Heart left ventricle (tissue), 13 donors: ENCODE data around the gene SYNE2.
A peak's percentile ranks its signal among the peaks of the same experiment; 100 is the strongest.

Source experiments
- POLR2A ChIP-seq, 2 donors: fragments of 450-650 bp; IDR thresholded peaks; one replicate each; pipeline ENCODE4 v1.6.1; 2017; ENCODE audit warnings: antibody characterized with exemption in 2 of 2, mild to moderate bottlenecking in 2 of 2, moderate library complexity in 2 of 2
- TF ChIP-seq, protein P1 (sequence below), 12 donors: fragments of 200-600 bp; sonication (generic) in 4 of 12; IDR thresholded peaks; one replicate each; pipeline versions ENCODE4 v1.5.0 to v1.8.0; 2018 to 2022; ENCODE audit warnings: antibody characterized with exemption in 12 of 12, mild to moderate bottlenecking in 5 of 12
- donor health status: ischemic (EF 13 %, LVEDD 7.1; RV severe dilation, severe dysfunction).
- donor health status: DM: no; HTN: yes; CAD: no.
- donor health status: DM: no; HTN: no; CAD: no.
- donor health status: ischemic (EF 25% LVEDD 6.9; RV normal size, moderate dysfunction).
- donor health status: ischemic (EF 25% LVEDD 5.7; RV mildly dilated, moderate dysfunction).
- donor health status: ischemic (EF 35%, LVEDD 5.7; RV mildly dilated, moderate dysfunction).
- donor health status: nonischemic (EF 11% LVEDD 7.7; RV severe dilation, severe dysfunction).
- donor health status: DM: yes; HTN: yes; CAD: no.
- donor health status: PGD.
- donor health status: ischemic (EF 29% LVEDD 5.4; RV normal size, mild dysfunction).
- donor health status: nonischemic (EF 23%, LVEDD 6.1; RV moderate dilation, normal function).

DNA sequence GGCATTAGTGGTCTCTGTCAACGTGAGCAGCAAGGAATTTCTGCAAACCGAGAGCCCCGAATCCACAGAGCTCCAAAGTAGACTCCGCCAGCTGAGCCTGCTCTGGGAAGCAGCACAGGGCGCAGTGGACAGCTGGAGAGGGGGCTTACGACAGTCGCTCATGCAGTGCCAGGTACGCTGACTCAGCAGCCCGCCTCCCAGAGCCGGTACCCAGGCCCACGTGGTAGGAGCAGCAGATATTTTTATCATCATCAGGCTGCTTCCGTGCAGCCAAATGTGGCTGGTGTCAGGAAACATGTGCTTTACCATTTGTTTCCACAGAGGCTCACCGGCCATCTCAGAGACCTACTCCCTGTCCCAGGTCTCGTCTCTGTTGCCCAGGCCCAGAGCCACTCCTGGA, 367.7 kb downstream of the SYNE2 start:
- TF ChIP-seq, protein P1, sequence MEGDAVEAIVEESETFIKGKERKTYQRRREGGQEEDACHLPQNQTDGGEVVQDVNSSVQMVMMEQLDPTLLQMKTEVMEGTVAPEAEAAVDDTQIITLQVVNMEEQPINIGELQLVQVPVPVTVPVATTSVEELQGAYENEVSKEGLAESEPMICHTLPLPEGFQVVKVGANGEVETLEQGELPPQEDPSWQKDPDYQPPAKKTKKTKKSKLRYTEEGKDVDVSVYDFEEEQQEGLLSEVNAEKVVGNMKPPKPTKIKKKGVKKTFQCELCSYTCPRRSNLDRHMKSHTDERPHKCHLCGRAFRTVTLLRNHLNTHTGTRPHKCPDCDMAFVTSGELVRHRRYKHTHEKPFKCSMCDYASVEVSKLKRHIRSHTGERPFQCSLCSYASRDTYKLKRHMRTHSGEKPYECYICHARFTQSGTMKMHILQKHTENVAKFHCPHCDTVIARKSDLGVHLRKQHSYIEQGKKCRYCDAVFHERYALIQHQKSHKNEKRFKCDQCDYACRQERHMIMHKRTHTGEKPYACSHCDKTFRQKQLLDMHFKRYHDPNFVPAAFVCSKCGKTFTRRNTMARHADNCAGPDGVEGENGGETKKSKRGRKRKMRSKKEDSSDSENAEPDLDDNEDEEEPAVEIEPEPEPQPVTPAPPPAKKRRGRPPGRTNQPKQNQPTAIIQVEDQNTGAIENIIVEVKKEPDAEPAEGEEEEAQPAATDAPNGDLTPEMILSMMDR (IDR thresholded peaks at IDR 0.05), result no peak
- peak in 1 of 2 donors; percentile 27 for TF ChIP-seq POLR2A (IDR thresholded peaks at IDR 0.05)
